Measurements from ENCODE around the gene PPIE. TPM values are rescaled to one million over a fixed set of nuclear protein-coding genes. Genes with fewer than 3 reads are reported as not detected.
"Not testable (repeated sequence)": the region's sequence is repeated elsewhere in the genome, so short reads cannot be mapped to it uniquely, and the experiment has no call there.

PPIE gene
- total and polyA plus RNA-seq, 7 donors: 23.5 to 53.2 (median 34.3) TPM

GRCh38 chr1:39773369-39773979 is 34.8 kb downstream of the PPIE start:
- WGBS, 3 donors: 35 to 49% methylated on average over 3 of the region's 23 CpGs; no CpG with 5 or more reads in 1 of the 3 donors
- intact Hi-C loops (cut with DNase I); H3K27me3 ChIP-seq (ENCODE audit: insufficient read depth in 3 of 3, low read length in 2 of 3); DNase-seq; H3K4me1 ChIP-seq; ATAC-seq; H3K9me3 ChIP-seq; H3K4me3 ChIP-seq; H3K36me3 ChIP-seq (ENCODE audit: insufficient read depth in 1 of 2, low read depth in 1 of 2); H3K27ac ChIP-seq: not testable (repeated sequence)

DNA sequence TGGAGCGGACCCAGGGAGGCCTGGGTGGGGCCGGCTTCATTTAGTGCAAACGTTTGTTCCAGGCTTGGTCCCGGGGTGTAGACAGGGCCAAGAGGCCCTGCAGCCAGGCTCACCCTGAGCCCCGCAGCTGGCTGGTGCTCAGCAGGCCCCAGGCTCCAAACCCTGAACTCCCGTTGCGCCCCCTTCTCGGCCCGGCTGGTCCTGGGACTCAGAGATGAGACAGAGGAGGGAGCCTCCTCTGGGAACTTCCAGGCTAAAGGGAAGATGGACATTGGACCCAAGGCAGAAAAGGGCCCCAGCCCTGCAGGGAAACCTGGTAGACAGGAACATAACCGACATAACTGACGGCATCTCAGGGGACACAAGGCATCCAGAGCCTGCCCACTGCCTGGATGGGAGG is 36.5 kb downstream of the PPIE start:
- H3K27ac ChIP-seq; H3K36me3 ChIP-seq (ENCODE audit: insufficient read depth in 1 of 2, low read depth in 1 of 2); H3K9me3 ChIP-seq; H3K4me3 ChIP-seq; ATAC-seq; H3K4me1 ChIP-seq; DNase-seq; H3K27me3 ChIP-seq (ENCODE audit: insufficient read depth in 3 of 3, low read length in 2 of 3); intact Hi-C loops (cut with DNase I): not testable (repeated sequence)
- WGBS, 3 donors: 78 to 80% (median 79%) methylated on average over 11 of the region's 11 CpGs

GRCh38 chr1:39775676-39776399 is 37.2 kb downstream of the PPIE start:
- H3K27ac ChIP-seq; H3K9me3 ChIP-seq; H3K27me3 ChIP-seq (ENCODE audit: insufficient read depth in 3 of 3, low read length in 2 of 3); ATAC-seq; DNase-seq; H3K4me1 ChIP-seq; H3K36me3 ChIP-seq (ENCODE audit: insufficient read depth in 1 of 2, low read depth in 1 of 2); H3K4me3 ChIP-seq; intact Hi-C loops (cut with DNase I): not testable (repeated sequence)
- WGBS, 3 donors: 82 to 91% (median 83%) methylated on average over 13 to 15 of the region's 20 CpGs

- no peak for ATAC-seq
- no peak overlapping the region for H3K27ac ChIP-seq
- TF ChIP-seq, protein P1, sequence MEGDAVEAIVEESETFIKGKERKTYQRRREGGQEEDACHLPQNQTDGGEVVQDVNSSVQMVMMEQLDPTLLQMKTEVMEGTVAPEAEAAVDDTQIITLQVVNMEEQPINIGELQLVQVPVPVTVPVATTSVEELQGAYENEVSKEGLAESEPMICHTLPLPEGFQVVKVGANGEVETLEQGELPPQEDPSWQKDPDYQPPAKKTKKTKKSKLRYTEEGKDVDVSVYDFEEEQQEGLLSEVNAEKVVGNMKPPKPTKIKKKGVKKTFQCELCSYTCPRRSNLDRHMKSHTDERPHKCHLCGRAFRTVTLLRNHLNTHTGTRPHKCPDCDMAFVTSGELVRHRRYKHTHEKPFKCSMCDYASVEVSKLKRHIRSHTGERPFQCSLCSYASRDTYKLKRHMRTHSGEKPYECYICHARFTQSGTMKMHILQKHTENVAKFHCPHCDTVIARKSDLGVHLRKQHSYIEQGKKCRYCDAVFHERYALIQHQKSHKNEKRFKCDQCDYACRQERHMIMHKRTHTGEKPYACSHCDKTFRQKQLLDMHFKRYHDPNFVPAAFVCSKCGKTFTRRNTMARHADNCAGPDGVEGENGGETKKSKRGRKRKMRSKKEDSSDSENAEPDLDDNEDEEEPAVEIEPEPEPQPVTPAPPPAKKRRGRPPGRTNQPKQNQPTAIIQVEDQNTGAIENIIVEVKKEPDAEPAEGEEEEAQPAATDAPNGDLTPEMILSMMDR (IDR thresholded peaks at IDR 0.05): no peak
- H3K9me3 ChIP-seq: no peaks in the 10 kb centered on the region
- H3K4me3 ChIP-seq: no peak overlapping the region
- intact Hi-C loops (cut with DNase I): no loop called here
- DNase-seq: no peak
- H3K4me1 ChIP-seq: no peaks in the 10 kb centered on the region
- H3K27me3 ChIP-seq (ENCODE audit: insufficient read depth in 3 of 3, low read length in 2 of 3): no peaks in the 10 kb centered on the region
- 61 to 70% (median 65%) methylated on average over 12 of the region's 12 CpGs for WGBS, 3 donors
- H3K36me3 ChIP-seq (ENCODE audit: insufficient read depth in 1 of 2, low read depth in 1 of 2): no peaks in the 10 kb centered on the region
Observed at GRCh38 chr1:39776400-39776713, 37.7 kb downstream of the PPIE start.

- DNase-seq (no peak), ATAC-seq (no peak)
- WGBS, 3 donors: 82 to 84% (median 83%) methylated on average over 4 of the region's 4 CpGs
- intact Hi-C loops (cut with DNase I): no loop called here
- no peaks in the 10 kb centered on the region for H3K9me3 ChIP-seq
- TF ChIP-seq, protein P1 (IDR thresholded peaks at IDR 0.05): no peak
- no peak overlapping the region for H3K4me3 ChIP-seq
- no peak overlapping the region for H3K27ac ChIP-seq
- H3K27me3 ChIP-seq (ENCODE audit: insufficient read depth in 3 of 3, low read length in 2 of 3): no peaks in the 10 kb centered on the region
- H3K36me3 ChIP-seq (ENCODE audit: insufficient read depth in 1 of 2, low read depth in 1 of 2): no peaks in the 10 kb centered on the region
- H3K4me1 ChIP-seq: no peaks in the 10 kb centered on the region
Observed at GRCh38 chr1:39776886-39777285, 38.2 kb downstream of the PPIE start.

GRCh38 chr1:39777306-39777705 is 38.6 kb downstream of the PPIE start:
- no peak overlapping the region for H3K27ac ChIP-seq
- H3K9me3 ChIP-seq: no peaks in the 10 kb centered on the region
- H3K4me3 ChIP-seq: no peak overlapping the region
- 71 to 82% (median 79%) methylated on average over 4 of the region's 4 CpGs for WGBS, 3 donors
- no peak for ATAC-seq
- no peak for DNase-seq
- no peaks in the 10 kb centered on the region for H3K36me3 ChIP-seq (ENCODE audit: insufficient read depth in 1 of 2, low read depth in 1 of 2)
- no peaks in the 10 kb centered on the region for H3K27me3 ChIP-seq (ENCODE audit: insufficient read depth in 3 of 3, low read length in 2 of 3)
- intact Hi-C loops (cut with DNase I): no loop called here
- TF ChIP-seq, protein P1 (IDR thresholded peaks at IDR 0.05): no peak
- no peaks in the 10 kb centered on the region for H3K4me1 ChIP-seq

GRCh38 chr1:39777896-39778295 is 39.2 kb downstream of the PPIE start:
- H3K4me1 ChIP-seq; DNase-seq; ATAC-seq; H3K27ac ChIP-seq; H3K4me3 ChIP-seq; H3K9me3 ChIP-seq; H3K27me3 ChIP-seq (ENCODE audit: insufficient read depth in 3 of 3, low read length in 2 of 3); intact Hi-C loops (cut with DNase I); H3K36me3 ChIP-seq (ENCODE audit: insufficient read depth in 1 of 2, low read depth in 1 of 2): not testable (repeated sequence)
- 86 to 96% (median 90%) methylated on average over 11 to 16 of the region's 17 CpGs for WGBS, 3 donors

GRCh38 chr1:39778463-39779099 is 39.9 kb downstream of the PPIE start:
- DNase-seq; H3K9me3 ChIP-seq; H3K4me3 ChIP-seq; H3K27ac ChIP-seq; intact Hi-C loops (cut with DNase I); H3K27me3 ChIP-seq (ENCODE audit: insufficient read depth in 3 of 3, low read length in 2 of 3); H3K36me3 ChIP-seq (ENCODE audit: insufficient read depth in 1 of 2, low read depth in 1 of 2); H3K4me1 ChIP-seq: not testable (repeated sequence)
- 79 to 93% (median 87%) methylated on average over 10 to 12 of the region's 12 CpGs for WGBS, 3 donors
- peak in 1 of 4 donors; percentile 6 for ATAC-seq

Data from psoas muscle (tissue), 8 donors.